ENCODE measurements around the gene ZNF808.
"Not testable (repeated sequence)": the region's sequence is repeated elsewhere in the genome, so short reads cannot be mapped to it uniquely, and the experiment has no call there.

The ZNF808 gene

GRCh38 chr19:52527134-52527955 is at the start of gene ZNF808:
Gene ZNF808, plus strand, starts transcription at chr19:52527668. Its CDS starts 15,617 bp downstream, at chr19:52543285.
- peak; percentile 92 for DNase-seq

- DNase-seq: not testable (repeated sequence)
Observed at GRCh38 chr19:52484111-52484743, 43.2 kb upstream of the ZNF808 start.

DNA sequence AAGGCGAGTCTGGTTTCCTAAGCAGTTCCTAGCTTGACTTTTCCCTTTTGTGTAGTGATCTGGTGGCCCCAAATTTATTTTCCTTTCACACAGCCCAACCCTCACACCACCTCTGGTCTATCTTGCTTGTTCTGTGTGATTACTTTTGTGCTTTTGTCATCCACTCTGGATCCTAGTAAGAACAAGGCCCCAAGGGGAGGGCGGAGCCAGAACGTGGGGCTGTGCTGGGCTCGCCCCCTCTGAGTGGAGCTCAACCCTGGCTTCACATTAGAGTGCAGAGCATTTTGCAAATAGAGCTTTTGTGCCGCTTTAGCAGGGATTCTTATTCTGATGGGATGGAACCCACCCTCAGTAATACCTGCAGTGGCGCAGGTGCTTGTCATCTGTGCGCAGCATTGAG is 42.4 kb upstream of the ZNF808 start:
- not testable (repeated sequence) for DNase-seq

- not testable (repeated sequence) for DNase-seq
Observed at GRCh38 chr19:52485561-52486240, 41.8 kb upstream of the ZNF808 start.

DNA sequence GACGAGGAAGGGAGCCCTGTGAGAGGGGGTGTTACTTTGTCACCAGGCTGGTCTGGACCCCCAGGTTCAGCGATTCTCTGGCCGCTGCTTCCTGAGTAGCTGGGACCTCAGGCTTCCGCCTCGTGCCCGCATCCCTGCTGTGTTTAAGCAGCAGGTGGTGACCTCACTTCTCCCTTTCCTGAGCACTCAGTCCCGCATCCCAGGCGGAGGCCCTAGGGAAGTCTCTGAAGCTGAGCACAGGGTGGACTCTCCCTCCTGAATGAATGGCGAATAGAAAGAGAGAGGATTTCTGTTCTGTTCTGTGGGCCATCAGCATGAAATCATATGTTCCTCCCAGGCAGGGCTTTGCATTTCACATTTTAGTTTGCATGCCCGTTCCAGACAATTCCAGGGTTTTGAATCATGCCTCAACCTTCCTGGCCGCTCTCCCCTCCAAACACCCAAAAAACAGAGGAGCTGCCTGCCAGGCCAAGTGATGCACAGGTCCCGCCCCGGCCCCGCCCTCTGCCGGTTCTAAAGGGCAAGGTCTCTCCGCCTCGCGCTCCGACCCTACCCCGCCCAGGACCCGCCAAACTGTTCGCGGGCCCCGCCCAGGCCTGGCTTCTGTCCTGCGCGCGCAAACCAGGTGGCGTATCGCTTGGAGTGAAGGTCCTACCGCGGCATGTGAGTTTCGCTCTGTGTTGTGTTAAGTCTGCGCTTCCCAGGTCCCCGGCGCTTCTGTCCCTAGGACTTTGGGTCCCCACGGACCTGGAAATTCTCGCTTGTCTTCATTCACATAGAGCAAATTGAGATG is 35.1 kb upstream of the ZNF808 start:
- no peak for DNase-seq

DNA sequence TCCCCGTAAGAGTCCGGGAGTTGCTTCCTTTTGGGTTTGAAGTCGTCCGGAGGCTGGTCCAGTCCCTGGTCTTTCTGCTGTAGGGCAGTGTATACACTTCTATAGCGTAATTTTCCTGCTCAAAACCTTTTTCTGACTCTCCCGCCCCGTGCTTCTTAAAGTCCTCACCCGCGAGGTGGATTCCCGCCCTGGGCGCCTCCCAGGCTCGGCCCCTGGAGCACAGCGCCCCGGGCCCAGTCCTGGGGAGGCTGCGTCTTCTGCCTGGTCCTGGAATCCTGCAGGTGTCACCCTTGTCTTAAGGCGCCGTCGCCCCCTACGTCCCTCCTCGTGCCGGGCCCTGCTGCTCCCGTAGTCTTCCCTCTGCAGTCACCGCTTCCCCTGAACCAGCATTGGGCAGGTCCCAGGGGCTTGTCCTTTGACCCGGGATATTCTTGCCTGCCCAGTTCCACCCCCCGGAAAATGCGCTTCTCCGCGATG is 34.4 kb upstream of the ZNF808 start:
- no peak for DNase-seq

DNA sequence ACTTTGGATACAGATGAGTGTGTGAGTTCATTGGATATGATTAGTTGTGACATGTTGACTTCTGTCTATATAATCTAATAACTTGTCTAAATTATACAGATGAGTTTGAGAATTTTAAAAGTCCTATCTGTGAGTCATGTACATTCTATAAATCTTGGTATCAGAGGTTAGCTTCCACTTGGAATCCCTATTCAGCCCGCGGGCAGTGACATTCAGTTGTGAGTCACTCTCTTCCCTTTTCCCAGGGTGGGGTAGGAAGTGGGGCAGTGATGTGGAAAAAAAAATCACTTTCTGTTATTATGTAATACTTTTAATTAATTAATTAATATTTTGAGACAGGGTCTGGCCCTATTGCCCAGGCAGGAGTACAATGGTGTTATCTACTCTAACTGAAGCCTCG is 33.0 kb upstream of the ZNF808 start:
- no peak for DNase-seq

- DNase-seq: no peak
Observed at GRCh38 chr19:52498571-52498970, 28.9 kb upstream of the ZNF808 start.

DNA sequence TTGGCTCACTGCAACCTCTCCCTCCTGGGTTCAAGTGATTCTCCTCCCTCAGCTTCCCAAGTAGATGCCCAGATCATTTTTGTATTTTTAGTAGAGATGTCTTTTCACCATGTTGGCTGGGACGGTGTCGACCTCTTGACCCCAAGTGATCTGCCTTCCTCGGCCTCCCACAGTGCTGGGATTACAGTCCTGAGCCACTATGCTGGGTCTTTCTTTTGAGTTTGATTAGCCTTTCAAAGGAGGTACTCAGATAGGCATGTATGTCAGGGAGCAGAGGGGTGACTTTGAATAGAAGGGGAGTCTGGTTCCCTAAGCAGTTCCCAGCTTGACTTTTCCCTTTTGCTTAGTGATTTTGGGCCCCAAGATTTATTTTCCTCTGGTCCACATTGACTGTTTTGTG is 27.0 kb upstream of the ZNF808 start:
- not testable (repeated sequence) for DNase-seq

DNA sequence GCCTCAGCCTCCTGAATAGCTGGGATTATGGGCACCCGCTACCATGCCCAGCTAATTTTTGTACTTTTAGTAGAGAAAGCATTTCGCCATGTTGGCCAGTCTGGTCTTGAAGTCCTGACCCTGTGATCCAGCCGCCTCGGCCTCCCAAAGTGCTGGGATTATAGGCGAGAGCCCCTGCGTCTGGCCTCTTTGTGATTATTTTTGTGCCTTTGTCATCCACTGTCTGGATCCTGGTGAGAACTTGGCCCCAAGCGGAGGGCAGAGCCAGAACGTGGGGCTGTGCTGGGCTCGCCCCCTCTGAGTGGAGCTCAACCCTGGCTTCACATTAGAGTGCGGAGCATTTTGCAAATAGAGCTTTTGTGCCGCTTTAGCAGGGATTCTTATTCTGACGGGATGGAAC is 26.5 kb upstream of the ZNF808 start:
- DNase-seq: not testable (repeated sequence)

- no peak for DNase-seq
Observed at GRCh38 chr19:52507266-52507665, 20.2 kb upstream of the ZNF808 start.

DNA sequence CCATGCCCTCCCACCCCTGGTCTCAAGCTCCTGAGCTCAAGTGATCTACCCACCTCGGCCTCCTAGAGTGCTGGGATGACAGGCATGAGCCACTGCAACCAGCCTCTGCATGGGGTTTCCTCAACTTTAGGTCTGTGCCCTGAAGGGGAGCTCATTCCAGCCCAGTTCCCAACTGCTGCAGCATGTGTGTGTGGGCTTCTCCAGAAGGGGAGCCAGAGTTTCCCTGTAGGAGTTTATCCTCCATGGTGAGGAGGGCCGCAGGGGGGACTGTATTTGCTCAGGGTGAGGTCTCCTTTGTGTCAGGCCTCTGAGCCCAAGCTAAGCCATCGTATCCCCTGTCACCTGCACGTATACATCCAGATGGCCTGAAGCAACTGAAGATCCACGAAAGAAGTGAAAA is 11.3 kb upstream of the ZNF808 start:
- no peak for DNase-seq

DNA sequence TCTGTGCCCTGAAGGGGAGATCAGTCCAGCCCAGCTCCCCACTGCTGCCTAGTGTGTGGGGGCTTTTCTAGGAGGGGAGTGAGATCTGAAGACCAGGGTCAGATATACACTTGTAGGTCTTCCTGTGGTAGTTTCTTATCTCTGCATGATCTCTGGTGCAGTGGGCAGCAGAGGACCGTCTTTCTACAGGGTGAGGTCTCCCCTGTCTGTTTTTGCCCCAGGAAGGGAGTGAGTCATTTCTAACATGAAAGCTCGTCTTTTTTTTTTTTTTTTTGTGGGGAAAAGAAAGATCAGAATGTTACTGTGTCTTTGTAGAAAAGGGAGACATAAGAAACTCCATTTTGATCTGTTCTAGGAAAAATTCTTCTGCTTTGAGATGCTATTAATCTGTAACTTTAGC is 8.8 kb upstream of the ZNF808 start:
- DNase-seq: no peak

DNA sequence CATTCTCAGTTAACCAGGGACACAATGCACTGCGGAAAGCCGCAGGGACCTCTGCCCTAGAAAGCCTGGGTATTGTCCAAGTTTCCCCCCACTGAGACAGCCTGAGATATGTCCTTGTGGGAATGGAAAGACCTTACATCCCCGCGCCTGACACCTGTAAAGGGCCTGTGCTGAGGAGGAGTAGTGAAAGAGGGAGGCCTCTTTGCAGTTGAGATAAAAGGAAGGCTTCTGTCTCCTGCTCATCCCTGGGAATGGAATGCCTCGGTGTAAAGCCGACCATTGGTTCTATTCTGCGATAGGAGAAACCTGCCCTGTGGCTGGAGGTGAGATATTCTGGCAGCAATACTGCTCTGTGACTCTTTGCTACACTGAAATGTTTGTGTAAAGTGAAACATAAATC is 8.3 kb upstream of the ZNF808 start:
- not testable (repeated sequence) for DNase-seq

- no peak for DNase-seq
Observed at GRCh38 chr19:52520013-52520412, 7.5 kb upstream of the ZNF808 start.

- DNase-seq: no peak
Observed at GRCh38 chr19:52522551-52522950, 4.9 kb upstream of the ZNF808 start.

GRCh38 chr19:52524086-52524485 is 3.4 kb upstream of the ZNF808 start:
- DNase-seq: no peak

DNA sequence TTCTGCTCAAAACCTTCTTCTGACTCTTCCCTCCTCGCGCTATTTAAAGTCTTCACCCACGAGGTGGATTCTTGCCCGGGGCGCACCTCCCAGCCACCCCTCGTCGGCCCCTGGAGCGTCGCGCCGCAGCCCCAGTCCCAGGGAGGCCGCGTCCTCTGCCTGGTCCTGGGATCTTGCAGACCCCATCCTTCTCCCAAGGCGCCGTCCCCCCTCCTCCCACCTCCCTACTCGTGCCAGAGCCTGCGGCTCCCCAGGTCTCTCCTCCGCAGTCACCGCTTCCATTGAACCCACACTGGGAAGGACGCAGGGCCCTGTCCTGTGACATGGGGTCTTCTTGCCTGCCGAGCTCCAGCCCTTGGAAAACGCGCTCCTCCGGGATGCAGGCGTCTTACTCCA is 486 bp downstream of the ZNF808 start:
- no peak for DNase-seq

- no peak for DNase-seq
Observed at GRCh38 chr19:52532480-52532879, 5.0 kb downstream of the ZNF808 start.

- DNase-seq: no peak
Observed at GRCh38 chr19:52533901-52534300, 6.4 kb downstream of the ZNF808 start.

DNA sequence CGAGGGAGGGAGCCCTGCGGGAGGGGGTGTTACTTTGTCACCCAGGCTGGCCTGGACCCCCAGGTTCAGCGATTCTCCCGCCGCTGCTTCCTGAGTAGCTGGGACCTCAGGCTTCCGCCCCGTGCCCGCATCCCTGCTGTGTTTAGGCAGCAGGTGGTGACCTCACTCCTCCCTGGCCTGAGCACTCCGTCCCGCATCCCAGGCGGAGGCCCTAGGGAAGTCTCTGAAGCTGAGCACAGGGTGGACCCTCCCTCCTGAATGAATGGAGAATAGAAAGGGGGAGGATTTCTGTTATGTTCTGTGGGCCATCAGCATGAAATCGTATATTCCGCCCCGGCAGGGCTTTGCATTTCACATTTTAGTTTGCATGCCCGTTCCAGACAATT is 7.9 kb downstream of the ZNF808 start:
- not testable (repeated sequence) for DNase-seq

DNA sequence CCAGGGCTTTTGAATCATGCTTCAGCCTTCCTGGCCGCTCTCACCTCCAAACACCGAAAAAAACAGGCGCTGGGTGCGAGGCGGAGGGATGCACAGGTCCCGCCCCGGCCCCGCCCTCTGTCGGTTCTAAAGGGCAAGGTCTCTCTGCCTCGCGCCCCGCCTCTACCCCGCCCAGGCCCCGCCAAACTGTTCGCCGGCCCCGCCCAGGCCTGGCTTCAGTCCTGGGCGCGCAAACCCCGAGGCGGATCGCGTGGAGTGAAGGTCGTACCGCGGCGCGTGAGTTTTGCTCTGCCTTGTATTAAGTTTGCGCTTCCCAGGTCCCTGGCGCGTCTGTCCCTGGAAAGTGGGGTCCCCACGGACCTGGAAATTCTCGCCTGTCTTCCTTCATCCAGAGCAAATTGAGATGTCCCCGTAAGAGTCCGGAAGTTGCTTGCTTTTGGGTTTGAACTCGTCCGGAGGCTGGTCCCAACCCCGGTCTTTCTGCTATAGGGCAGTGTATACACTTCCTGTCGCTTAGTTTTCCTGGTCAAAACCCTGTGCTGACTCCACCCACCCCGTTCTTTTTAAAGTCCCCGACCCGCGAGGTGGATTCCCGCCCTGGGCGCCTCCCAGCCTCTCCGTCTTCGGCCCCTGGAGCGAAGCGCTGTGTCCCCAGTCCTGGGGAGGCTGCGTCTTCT is 8.4 kb downstream of the ZNF808 start:
- no peak for DNase-seq
